GM10248 (cell line): Measurements from ENCODE around the gene ZDBF2.

Experiments
- CTCF ChIA-PET: fragments of 300-600 bp; sonication (Branson Sonifier 250); formaldehyde crosslinking; extraction: SDS; loops from one replicate; lab custom pipeline; 2021; ENCODE audit warnings: antibody characterized with exemption; lab: Yijun Ruan, JAX
- POLR2A ChIA-PET: fragments of 350-650 bp; sonication (Branson Sonifier 250); formaldehyde crosslinking; extraction: SDS; loops from one replicate; lab custom pipeline; 2020; ENCODE audit warnings: antibody characterized with exemption; lab: Yijun Ruan, JAX
- DNase-seq: peaks from one replicate; pipeline ENCODE4 v3.0.0; 2012; ENCODE audit errors: extremely low spot score
- TF ChIP-seq, protein P1 (sequence below): IDR thresholded peaks from 2 replicates; pipeline ENCODE4 v1.5.1; 2012; ENCODE audit warnings: mild to moderate bottlenecking, low read depth; ENCODE audit errors: extremely low read depth, missing control alignments, control extremely low read depth

Gene ZDBF2

DNA sequence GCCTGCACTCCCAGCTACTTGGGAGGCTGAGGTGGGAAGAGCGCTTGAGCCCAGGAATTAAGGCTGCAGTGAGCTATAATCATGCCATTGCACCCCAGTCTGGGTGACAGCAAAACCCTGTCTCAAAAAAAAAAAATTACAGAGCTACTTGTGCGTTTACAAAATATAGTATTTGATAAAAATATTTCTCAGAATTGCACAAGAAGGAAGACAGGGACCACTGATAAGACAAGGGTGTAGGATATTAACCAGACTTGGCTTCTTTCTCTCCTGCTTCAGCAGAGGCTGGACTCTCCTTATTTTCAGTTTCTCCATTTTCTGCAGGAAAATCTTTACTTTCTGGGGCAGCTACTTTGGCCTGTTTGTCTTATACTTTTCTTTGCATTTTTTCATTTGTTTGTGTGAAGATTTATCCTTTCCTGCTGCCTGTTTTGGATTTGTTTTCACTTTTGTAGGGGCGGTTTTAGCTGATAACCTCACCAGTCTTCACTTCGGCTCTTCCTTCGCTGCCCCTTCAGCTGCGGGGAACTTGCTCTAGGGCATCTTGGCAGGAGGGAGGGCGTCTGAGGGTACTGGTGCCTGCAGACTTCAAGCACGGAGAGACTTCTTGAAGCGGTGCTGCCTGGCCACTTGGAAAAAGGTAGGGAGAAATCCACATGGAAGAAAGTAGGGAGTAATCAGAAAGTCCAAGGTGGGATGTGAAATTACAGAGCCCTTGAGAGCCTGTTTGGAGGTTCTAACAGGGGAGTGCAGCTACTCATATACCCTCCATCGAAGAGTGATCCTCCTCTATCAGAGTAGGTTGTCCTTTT lies 14.9 kb upstream of the ZDBF2 start:
- TF ChIP-seq, protein P1, sequence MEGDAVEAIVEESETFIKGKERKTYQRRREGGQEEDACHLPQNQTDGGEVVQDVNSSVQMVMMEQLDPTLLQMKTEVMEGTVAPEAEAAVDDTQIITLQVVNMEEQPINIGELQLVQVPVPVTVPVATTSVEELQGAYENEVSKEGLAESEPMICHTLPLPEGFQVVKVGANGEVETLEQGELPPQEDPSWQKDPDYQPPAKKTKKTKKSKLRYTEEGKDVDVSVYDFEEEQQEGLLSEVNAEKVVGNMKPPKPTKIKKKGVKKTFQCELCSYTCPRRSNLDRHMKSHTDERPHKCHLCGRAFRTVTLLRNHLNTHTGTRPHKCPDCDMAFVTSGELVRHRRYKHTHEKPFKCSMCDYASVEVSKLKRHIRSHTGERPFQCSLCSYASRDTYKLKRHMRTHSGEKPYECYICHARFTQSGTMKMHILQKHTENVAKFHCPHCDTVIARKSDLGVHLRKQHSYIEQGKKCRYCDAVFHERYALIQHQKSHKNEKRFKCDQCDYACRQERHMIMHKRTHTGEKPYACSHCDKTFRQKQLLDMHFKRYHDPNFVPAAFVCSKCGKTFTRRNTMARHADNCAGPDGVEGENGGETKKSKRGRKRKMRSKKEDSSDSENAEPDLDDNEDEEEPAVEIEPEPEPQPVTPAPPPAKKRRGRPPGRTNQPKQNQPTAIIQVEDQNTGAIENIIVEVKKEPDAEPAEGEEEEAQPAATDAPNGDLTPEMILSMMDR, result no peak
- POLR2A ChIA-PET, result no interaction called here

DNA sequence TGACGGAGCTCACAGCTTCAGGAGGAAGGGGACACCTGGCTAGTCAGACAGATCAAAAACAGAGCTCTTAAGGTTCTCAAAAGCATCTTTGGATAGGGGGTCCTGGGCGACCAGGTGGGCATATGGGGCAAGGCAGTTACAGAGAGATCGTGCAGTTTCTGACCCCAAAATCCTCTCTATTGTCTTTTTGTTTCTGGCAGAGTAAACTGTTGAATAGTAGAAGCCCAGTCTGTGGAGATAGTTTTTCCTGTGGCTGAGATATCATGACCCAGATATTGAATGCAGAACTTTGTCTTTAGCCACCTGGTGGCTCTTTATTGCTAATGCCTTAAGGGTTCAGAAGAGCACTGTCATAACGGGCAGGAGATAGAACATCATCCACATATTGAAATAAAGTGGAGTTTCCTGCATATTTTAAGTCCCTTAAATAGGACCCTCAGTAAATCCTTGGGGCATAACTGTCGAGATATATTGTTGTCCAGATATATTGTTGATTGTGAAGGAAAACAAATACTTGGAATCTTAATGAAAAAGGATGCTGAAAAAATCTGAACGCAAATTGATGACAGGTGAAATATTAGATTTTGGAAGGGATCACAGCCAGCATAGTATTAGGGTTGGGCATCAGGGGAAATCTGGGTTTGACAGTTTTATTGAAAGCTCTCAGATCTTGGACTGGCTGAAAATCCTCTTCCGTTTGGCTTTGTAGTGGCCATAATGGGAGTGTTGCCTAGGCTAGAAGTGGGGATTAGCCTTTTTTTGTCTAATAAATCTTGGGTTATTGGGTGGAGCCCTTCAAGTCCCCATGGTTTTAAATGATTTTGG lies 14.1 kb upstream of the ZDBF2 start:
- ChIA-PET CTCF (interaction anchor here (1.1 to 1.3 kb wide), 3 partner anchors 14 to 255 kb away, joined by 3 to 4 read pairs (median 3); no protein-coding TSS in a partner anchor), POLR2A (no interaction called here)
- TF ChIP-seq, protein P1, result peak; percentile 10
- no peak for DNase-seq

More for the DNA sequence above, 14.9 kb upstream of the ZDBF2 start:
- no peak for DNase-seq
- CTCF ChIA-PET, result interaction anchor here (1.1 to 1.3 kb wide), 3 partner anchors 13 to 254 kb away, joined by 3 to 4 read pairs (median 3); no protein-coding TSS in a partner anchor

DNA sequence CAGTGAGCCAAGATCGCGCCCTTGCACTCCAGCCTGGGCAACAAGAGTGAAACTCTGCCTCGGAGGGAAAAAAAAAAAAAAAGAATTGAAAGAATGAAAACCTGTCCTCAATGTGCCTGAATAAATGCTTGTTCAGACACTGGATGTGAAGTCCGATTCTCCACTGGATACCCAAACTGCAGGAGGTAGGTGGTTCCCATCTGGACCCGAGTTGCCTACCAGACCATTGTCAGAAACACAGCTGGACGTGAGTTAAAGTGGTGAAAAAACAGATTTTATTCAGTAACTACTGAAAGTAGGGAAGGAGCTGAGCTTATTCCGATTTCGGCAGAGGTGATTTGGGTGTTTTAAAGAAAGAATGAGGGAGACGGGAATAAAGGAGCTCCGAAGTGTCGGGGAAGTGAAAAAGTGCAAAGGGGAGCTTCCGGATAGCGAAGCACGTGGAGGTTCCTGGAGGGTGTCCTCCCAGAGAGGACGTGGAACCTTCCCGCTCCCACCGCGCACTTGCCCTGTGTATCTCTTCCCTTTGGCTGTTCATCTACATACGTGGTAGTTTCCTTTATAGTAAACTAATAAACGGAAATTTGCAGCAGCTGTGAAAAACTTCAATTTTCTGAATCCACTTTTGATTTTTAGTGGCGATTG lies 10.4 kb upstream of the ZDBF2 start:
- ChIA-PET CTCF (interaction anchor here (1.1 kb wide), 1 partner anchor 9 kb away, joined by 3 read pairs; no protein-coding TSS in a partner anchor), POLR2A (no interaction called here)
- TF ChIP-seq, protein P1, result no peak
- no peak for DNase-seq

DNA sequence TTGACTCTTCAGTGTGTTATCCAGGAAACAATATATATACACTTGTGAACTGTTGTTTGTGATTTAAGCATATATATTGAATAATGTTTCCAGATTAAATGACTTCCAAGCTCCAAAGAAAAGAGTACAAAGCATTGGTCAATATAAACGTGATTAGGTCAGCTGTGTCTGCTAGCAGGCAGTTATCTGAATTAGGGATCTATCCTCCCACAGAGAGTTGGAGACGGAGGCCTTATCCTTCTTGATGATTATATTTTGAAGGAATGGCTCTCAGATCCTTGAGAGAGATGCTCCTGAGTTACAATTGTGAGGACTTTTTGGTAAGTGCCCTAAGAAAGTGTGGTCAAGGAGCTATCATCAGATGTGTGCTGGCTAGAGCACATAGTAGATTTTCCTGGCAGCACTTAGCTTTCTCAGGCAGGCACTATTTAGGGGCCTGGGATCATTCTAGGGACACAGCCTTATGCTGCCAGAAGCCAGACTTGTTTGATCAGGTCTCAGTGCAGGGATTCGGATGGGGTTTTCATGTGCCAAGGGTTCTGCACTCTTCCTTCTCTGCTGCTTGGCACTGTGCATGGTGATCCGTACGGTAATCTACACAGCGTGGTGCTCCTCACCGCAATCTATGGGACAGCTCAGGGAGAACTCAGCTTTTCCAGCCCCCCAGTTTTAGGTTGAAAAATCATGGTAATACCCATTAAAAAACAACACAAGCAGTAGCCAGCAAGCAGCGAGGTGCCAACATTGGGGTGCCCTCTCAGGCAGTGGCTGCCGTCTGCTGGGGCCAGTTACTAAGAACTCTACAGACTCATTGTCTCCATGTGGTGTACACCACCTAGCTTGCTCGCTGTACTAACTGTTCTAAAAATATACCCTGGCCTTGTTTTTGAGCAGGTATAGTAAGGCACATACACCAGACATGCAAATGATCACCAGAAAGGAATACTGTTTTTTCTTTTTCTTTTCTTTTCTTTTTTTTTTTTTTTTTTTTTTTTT lies 8.0 kb upstream of the ZDBF2 start:
- TF ChIP-seq, protein P1, result no peak
- DNase-seq, result no peak
- CTCF ChIA-PET, result interaction anchor here (1.0 kb wide), 1 partner anchor 9 kb away, joined by 4 read pairs; no protein-coding TSS in a partner anchor
- POLR2A ChIA-PET, result no interaction called here

DNA sequence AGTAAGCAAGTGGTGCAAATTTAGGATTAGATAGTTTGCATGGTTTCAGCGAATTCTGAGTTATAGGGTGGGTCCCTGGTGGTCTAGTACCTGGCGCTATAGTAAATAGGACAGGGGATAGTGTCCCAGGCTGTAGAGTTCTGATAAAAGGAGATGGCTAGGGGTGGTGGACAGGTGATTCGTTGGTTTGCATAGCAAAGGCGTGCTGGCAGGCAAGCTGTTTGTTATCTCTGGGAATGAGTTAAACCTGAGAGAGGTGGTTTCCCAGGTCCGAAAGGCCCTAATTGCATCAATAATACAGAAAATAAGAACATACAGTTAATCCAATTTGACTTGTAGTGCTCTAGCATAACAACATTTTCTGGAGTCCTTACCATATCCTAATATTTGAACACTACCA lies 6.9 kb upstream of the ZDBF2 start:
- CTCF ChIA-PET, result no interaction called here

More for the DNA sequence above, 6.9 kb upstream of the ZDBF2 start:
- TF ChIP-seq, protein P1, result no peak
- POLR2A ChIA-PET, result no interaction called here
- DNase-seq, result no peak
